Stomach (tissue), 4 donors: ENCODE results near the gene NXN.
"Not testable (repeated sequence)": the region's sequence is repeated elsewhere in the genome, so short reads cannot be mapped to it uniquely, and the experiment has no call there.

ENCODE experiments used
- CTCF ChIP-seq, 7 experiments: fragments of 450-650 bp in 4 of 7; fragments of 200-600 bp in 3 of 7; sonication (generic) in 3 of 7; IDR thresholded peaks; one replicate each; pipeline ENCODE4 v1.5.1; 2016 to 2019; ENCODE audit warnings: antibody characterized with exemption in 7 of 7, control low read depth in 2 of 7, mild to moderate bottlenecking in 1 of 7
- POLR2AphosphoS5 ChIP-seq, 3 donors: sonication (generic); formaldehyde crosslinking; IDR thresholded peaks; one replicate each; pipeline ENCODE4 v1.6.1; 2016; ENCODE audit warnings: antibody characterized with exemption in 3 of 3

GRCh38 chr17:867238-867637 is 112.3 kb downstream of the NXN start:
- not testable (repeated sequence) for TF ChIP-seq POLR2AphosphoS5, CTCF (IDR thresholded peaks at IDR 0.05)
